Gastroesophageal sphincter (tissue), 3 donors: Measurements from ENCODE around the gene CAD.

Source experiments
- CTCF ChIP-seq, 4 experiments: fragments of 200-600 bp in 2 of 4; fragments of 450-650 bp in 2 of 4; sonication (generic) in 1 of 4; IDR thresholded peaks; one replicate each; pipeline ENCODE4 v1.5.1; 2017 to 2019; ENCODE audit warnings: antibody characterized with exemption in 4 of 4, mild to moderate bottlenecking in 2 of 4, moderate library complexity in 2 of 4
- POLR2AphosphoS5 ChIP-seq: sonication (generic); formaldehyde crosslinking; IDR thresholded peaks from one replicate; pipeline ENCODE4 v1.6.1; 2017; ENCODE audit warnings: antibody characterized with exemption

GRCh38 chr2:27204566-27204965 lies 12.6 kb upstream of the CAD start:
- TF ChIP-seq CTCF (IDR thresholded peaks at IDR 0.05) (no peak), POLR2AphosphoS5 (no peak)
